ENCODE measurements around the gene OR2K2.
"Not testable (repeated sequence)": the region's sequence is repeated elsewhere in the genome, so short reads cannot be mapped to it uniquely, and the experiment has no call there.

Gene OR2K2

DNA sequence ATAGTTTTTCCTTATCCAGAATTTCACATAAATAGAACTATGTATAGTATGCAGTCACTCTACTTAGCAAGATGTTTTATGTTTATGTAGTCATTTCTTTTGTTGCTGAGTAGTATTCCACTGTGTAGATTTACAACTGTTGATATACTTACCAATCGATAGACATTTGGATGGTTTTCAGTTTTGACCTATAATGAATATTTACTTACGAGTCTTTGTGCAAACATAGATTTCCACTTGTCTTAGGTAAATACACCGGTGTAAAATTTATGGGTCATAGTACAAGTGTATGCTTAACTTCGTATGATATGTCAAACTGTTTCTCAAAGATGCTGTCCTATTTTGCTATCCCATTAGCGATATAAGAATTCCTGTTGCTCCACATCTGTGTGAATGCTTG, 19.7 kb upstream of the OR2K2 start:
- Histone ChIP-seq H3K9ac (ENCODE audit: low read length in 5 of 5) (no peak overlapping the region), H3K36me3 (ENCODE audit: control insufficient read depth in 5 of 5, insufficient read depth in 5 of 5, low read length in 5 of 5) (no peaks in the 10 kb centered on the region), H3K9me3 (ENCODE audit: control insufficient read depth in 5 of 5, low read length in 5 of 5) (no peaks in the 10 kb centered on the region), H3K27me3 (ENCODE audit: control insufficient read depth in 5 of 5, insufficient read depth in 4 of 5, low read length in 5 of 5) (no peaks in the 10 kb centered on the region), H3K27ac (ENCODE audit: low read depth, low read length) (no peak overlapping the region), H3K4me1 (ENCODE audit: control insufficient read depth in 5 of 5, insufficient read depth in 5 of 5, low read length in 5 of 5) (no peaks in the 10 kb centered on the region), H3K4me3 (ENCODE audit: low read depth in 1 of 5, low read length in 5 of 5) (no peak overlapping the region)

DNA sequence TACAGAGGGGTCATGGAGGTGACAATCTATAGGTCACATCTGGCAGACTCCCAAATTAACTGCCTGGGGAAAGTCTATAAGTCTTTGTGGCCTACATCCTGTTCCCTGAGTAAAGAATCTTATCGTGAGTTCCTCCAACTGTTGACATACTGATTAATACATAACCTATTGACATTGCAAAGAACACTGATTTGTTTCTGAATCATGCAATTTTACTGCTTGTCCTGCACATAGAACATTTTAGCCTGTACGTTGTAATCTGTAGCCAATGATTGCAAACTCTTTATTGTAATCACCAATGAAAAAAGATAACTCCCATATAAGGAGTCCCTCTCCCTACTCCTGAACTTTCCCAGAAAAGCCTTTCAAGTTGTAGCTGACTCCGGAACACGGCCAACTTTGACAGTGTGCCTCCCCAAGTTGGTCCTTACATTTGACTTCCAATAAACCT, 18.8 kb upstream of the OR2K2 start:
- Histone ChIP-seq H3K9me3 (ENCODE audit: control insufficient read depth in 5 of 5, low read length in 5 of 5) (no peaks in the 10 kb centered on the region), H3K4me1 (ENCODE audit: control insufficient read depth in 5 of 5, insufficient read depth in 5 of 5, low read length in 5 of 5) (no peaks in the 10 kb centered on the region), H3K27me3 (ENCODE audit: control insufficient read depth in 5 of 5, insufficient read depth in 4 of 5, low read length in 5 of 5) (no peaks in the 10 kb centered on the region), H3K36me3 (ENCODE audit: control insufficient read depth in 5 of 5, insufficient read depth in 5 of 5, low read length in 5 of 5) (no peaks in the 10 kb centered on the region), H3K9ac (ENCODE audit: low read length in 5 of 5) (no peak overlapping the region), H3K4me3 (ENCODE audit: low read depth in 1 of 5, low read length in 5 of 5) (no peak overlapping the region), H3K27ac (ENCODE audit: low read depth, low read length) (no peak overlapping the region)

GRCh38 chr9:111334318-111334863, 4.4 kb upstream of the OR2K2 start:
- not testable (repeated sequence) for H3K9me3 ChIP-seq (ENCODE audit: control insufficient read depth in 5 of 5, low read length in 5 of 5); H3K9ac ChIP-seq (ENCODE audit: low read length in 5 of 5); H3K4me1 ChIP-seq (ENCODE audit: control insufficient read depth in 5 of 5, insufficient read depth in 5 of 5, low read length in 5 of 5); H3K27ac ChIP-seq (ENCODE audit: low read depth, low read length); H3K27me3 ChIP-seq (ENCODE audit: control insufficient read depth in 5 of 5, insufficient read depth in 4 of 5, low read length in 5 of 5); H3K36me3 ChIP-seq (ENCODE audit: control insufficient read depth in 5 of 5, insufficient read depth in 5 of 5, low read length in 5 of 5); H3K4me3 ChIP-seq (ENCODE audit: low read depth in 1 of 5, low read length in 5 of 5)

- no peaks in the 10 kb centered on the region for H3K4me1 ChIP-seq (ENCODE audit: control insufficient read depth in 5 of 5, insufficient read depth in 5 of 5, low read length in 5 of 5)
- H3K27me3 ChIP-seq (ENCODE audit: control insufficient read depth in 5 of 5, insufficient read depth in 4 of 5, low read length in 5 of 5): no peaks in the 10 kb centered on the region
- H3K9me3 ChIP-seq (ENCODE audit: control insufficient read depth in 5 of 5, low read length in 5 of 5): peaks cover 0 to 3% (median 0%) of the 10 kb centered on the region in 5 donors
- H3K4me3 ChIP-seq (ENCODE audit: low read depth in 1 of 5, low read length in 5 of 5): no peak overlapping the region
- H3K9ac ChIP-seq (ENCODE audit: low read length in 5 of 5): no peak overlapping the region
- H3K27ac ChIP-seq (ENCODE audit: low read depth, low read length): no peak overlapping the region
- no peaks in the 10 kb centered on the region for H3K36me3 ChIP-seq (ENCODE audit: control insufficient read depth in 5 of 5, insufficient read depth in 5 of 5, low read length in 5 of 5)
These were observed 9.4 kb downstream of the OR2K2 start for GRCh38 chr9:111320631-111321030.

- no peaks in the 10 kb centered on the region for H3K27me3 ChIP-seq (ENCODE audit: control insufficient read depth in 5 of 5, insufficient read depth in 4 of 5, low read length in 5 of 5)
- no peaks in the 10 kb centered on the region for H3K36me3 ChIP-seq (ENCODE audit: control insufficient read depth in 5 of 5, insufficient read depth in 5 of 5, low read length in 5 of 5)
- no peak overlapping the region for H3K9ac ChIP-seq (ENCODE audit: low read length in 5 of 5)
- peaks cover 0 to 3% (median 0%) of the 10 kb centered on the region in 5 donors for H3K9me3 ChIP-seq (ENCODE audit: control insufficient read depth in 5 of 5, low read length in 5 of 5)
- no peak overlapping the region for H3K4me3 ChIP-seq (ENCODE audit: low read depth in 1 of 5, low read length in 5 of 5)
- H3K4me1 ChIP-seq (ENCODE audit: control insufficient read depth in 5 of 5, insufficient read depth in 5 of 5, low read length in 5 of 5): no peaks in the 10 kb centered on the region
- H3K27ac ChIP-seq (ENCODE audit: low read depth, low read length): no peak overlapping the region
These were observed 13.2 kb downstream of the OR2K2 start for GRCh38 chr9:111316796-111317195.

DNA sequence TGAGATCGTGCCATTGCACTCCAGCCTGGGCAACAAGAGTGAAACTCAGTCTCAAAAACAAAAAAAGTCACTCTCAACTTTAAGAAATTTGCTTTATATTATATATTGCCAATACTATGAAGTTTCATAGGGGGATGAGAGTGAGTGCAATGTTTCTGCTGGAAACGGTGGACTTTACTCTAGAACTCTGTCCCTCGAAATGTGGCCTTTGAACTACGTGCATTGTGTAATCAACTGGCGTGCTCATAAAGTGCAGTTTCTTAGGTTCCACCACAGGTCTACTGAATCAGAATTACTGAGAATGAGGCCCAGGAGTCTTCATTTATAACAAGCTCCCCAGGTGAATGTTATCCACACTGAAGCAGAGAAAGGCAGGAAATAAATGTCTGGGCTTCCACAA, 24.1 kb downstream of the OR2K2 start:
- H3K9ac ChIP-seq (ENCODE audit: low read length in 5 of 5): no peak overlapping the region
- H3K27me3 ChIP-seq (ENCODE audit: control insufficient read depth in 5 of 5, insufficient read depth in 4 of 5, low read length in 5 of 5): no peaks in the 10 kb centered on the region
- no peaks in the 10 kb centered on the region for H3K36me3 ChIP-seq (ENCODE audit: control insufficient read depth in 5 of 5, insufficient read depth in 5 of 5, low read length in 5 of 5)
- no peak overlapping the region for H3K27ac ChIP-seq (ENCODE audit: low read depth, low read length)
- no peaks in the 10 kb centered on the region for H3K4me1 ChIP-seq (ENCODE audit: control insufficient read depth in 5 of 5, insufficient read depth in 5 of 5, low read length in 5 of 5)
- no peaks in the 10 kb centered on the region for H3K9me3 ChIP-seq (ENCODE audit: control insufficient read depth in 5 of 5, low read length in 5 of 5)
- no peak overlapping the region for H3K4me3 ChIP-seq (ENCODE audit: low read depth in 1 of 5, low read length in 5 of 5)

DNA sequence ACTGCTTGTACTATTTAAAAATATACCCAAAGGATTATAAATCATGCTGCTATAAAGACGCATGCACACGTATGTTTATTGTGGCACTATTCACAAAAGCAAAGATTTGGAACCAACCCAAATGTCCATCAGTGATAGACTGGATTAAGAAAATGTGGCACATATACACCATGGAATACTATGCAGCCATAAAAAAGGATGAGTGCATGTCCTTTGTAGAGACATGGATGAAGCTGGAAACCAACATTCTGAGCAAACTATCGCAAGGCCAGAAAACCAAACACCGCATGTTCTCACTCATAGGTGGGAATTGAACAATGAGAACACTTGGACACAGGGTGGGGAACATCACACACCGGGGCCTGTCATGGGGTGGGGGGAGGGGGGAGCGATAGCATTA, 26.0 kb downstream of the OR2K2 start:
- not testable (repeated sequence) for H3K9me3 ChIP-seq (ENCODE audit: control insufficient read depth in 5 of 5, low read length in 5 of 5); H3K27me3 ChIP-seq (ENCODE audit: control insufficient read depth in 5 of 5, insufficient read depth in 4 of 5, low read length in 5 of 5); H3K36me3 ChIP-seq (ENCODE audit: control insufficient read depth in 5 of 5, insufficient read depth in 5 of 5, low read length in 5 of 5); H3K4me1 ChIP-seq (ENCODE audit: control insufficient read depth in 5 of 5, insufficient read depth in 5 of 5, low read length in 5 of 5); H3K9ac ChIP-seq (ENCODE audit: low read length in 5 of 5); H3K4me3 ChIP-seq (ENCODE audit: low read depth in 1 of 5, low read length in 5 of 5); H3K27ac ChIP-seq (ENCODE audit: low read depth, low read length)

GRCh38 chr9:111301195-111301594, 28.8 kb downstream of the OR2K2 start:
- no peaks in the 10 kb centered on the region for H3K9me3 ChIP-seq (ENCODE audit: control insufficient read depth in 5 of 5, low read length in 5 of 5)
- no peaks in the 10 kb centered on the region for H3K36me3 ChIP-seq (ENCODE audit: control insufficient read depth in 5 of 5, insufficient read depth in 5 of 5, low read length in 5 of 5)
- H3K4me1 ChIP-seq (ENCODE audit: control insufficient read depth in 5 of 5, insufficient read depth in 5 of 5, low read length in 5 of 5): peaks cover 0 to 13% (median 8%) of the 10 kb centered on the region in 5 donors
- no peak overlapping the region for H3K9ac ChIP-seq (ENCODE audit: low read length in 5 of 5)
- no peak overlapping the region for H3K4me3 ChIP-seq (ENCODE audit: low read depth in 1 of 5, low read length in 5 of 5)
- H3K27me3 ChIP-seq (ENCODE audit: control insufficient read depth in 5 of 5, insufficient read depth in 4 of 5, low read length in 5 of 5): no peaks in the 10 kb centered on the region
- no peak overlapping the region for H3K27ac ChIP-seq (ENCODE audit: low read depth, low read length)

GRCh38 chr9:111300140-111300735, 29.8 kb downstream of the OR2K2 start:
- Histone ChIP-seq H3K4me3 (ENCODE audit: low read depth in 1 of 5, low read length in 5 of 5) (no peak overlapping the region), H3K27ac (ENCODE audit: low read depth, low read length) (no peak overlapping the region), H3K9me3 (ENCODE audit: control insufficient read depth in 5 of 5, low read length in 5 of 5) (no peaks in the 10 kb centered on the region), H3K27me3 (ENCODE audit: control insufficient read depth in 5 of 5, insufficient read depth in 4 of 5, low read length in 5 of 5) (no peaks in the 10 kb centered on the region), H3K4me1 (ENCODE audit: control insufficient read depth in 5 of 5, insufficient read depth in 5 of 5, low read length in 5 of 5) (peaks cover 0 to 13% (median 8%) of the 10 kb centered on the region in 5 donors), H3K36me3 (ENCODE audit: control insufficient read depth in 5 of 5, insufficient read depth in 5 of 5, low read length in 5 of 5) (no peaks in the 10 kb centered on the region), H3K9ac (ENCODE audit: low read length in 5 of 5) (no peak overlapping the region)

- not testable (repeated sequence) for H3K4me3 ChIP-seq (ENCODE audit: low read depth in 1 of 5, low read length in 5 of 5); H3K9ac ChIP-seq (ENCODE audit: low read length in 5 of 5); H3K9me3 ChIP-seq (ENCODE audit: control insufficient read depth in 5 of 5, low read length in 5 of 5); H3K36me3 ChIP-seq (ENCODE audit: control insufficient read depth in 5 of 5, insufficient read depth in 5 of 5, low read length in 5 of 5); H3K27ac ChIP-seq (ENCODE audit: low read depth, low read length); H3K27me3 ChIP-seq (ENCODE audit: control insufficient read depth in 5 of 5, insufficient read depth in 4 of 5, low read length in 5 of 5)
- peaks cover 0 to 13% (median 8%) of the 10 kb centered on the region in 5 donors for H3K4me1 ChIP-seq (ENCODE audit: control insufficient read depth in 5 of 5, insufficient read depth in 5 of 5, low read length in 5 of 5)
These were observed 30.4 kb downstream of the OR2K2 start for GRCh38 chr9:111299599-111299966.
